ENCODE measurements around the gene CNTN4. TPM values are rescaled to one million over a fixed set of nuclear protein-coding genes. Genes with fewer than 3 reads are reported as not detected.

The CNTN4 gene
- polyA plus RNA-seq, 1 experiment, result not detected

GRCh38 chr3:2790266-2790815 lies 691.7 kb downstream of the CNTN4 start:
- POLR2A ChIA-PET, result no interaction called here

GRCh38 chr3:2792432-2792831 lies 693.8 kb downstream of the CNTN4 start:
- POLR2A ChIA-PET, result no interaction called here
- CTCF ChIA-PET, result no interaction called here
- H3K4me3 ChIP-seq (ENCODE audit: low read depth, low read length), result no peak overlapping the region
- H3K27me3 ChIP-seq (ENCODE audit: control insufficient read depth, insufficient read depth, low read length), result no peaks in the 10 kb centered on the region
- no peak for DNase-seq (ENCODE audit: low read depth)
- no peak for TF ChIP-seq CTCF (IDR thresholded peaks at IDR 0.05; ENCODE audit: insufficient read depth, low read depth, low read length)
- H3K36me3 ChIP-seq (ENCODE audit: control insufficient read depth, insufficient read depth, low read length), result no peaks in the 10 kb centered on the region

More at GRCh38 chr3:2790266-2790815, 691.7 kb downstream of the CNTN4 start:
- DNase-seq (ENCODE audit: low read depth), result no peak
- no peaks in the 10 kb centered on the region for H3K36me3 ChIP-seq (ENCODE audit: control insufficient read depth, insufficient read depth, low read length)
- H3K4me3 ChIP-seq (ENCODE audit: low read depth, low read length), result no peak overlapping the region
- no peak for TF ChIP-seq CTCF (IDR thresholded peaks at IDR 0.05; ENCODE audit: insufficient read depth, low read depth, low read length)
- no peaks in the 10 kb centered on the region for H3K27me3 ChIP-seq (ENCODE audit: control insufficient read depth, insufficient read depth, low read length)
- CTCF ChIA-PET, result no interaction called here

- CTCF ChIA-PET, result no interaction called here
- DNase-seq (ENCODE audit: low read depth), result no peak
Observed at GRCh38 chr3:2793987-2794386, 695.3 kb downstream of the CNTN4 start.

GRCh38 chr3:2802429-2802828 lies 703.8 kb downstream of the CNTN4 start:
- ChIA-PET CTCF (no interaction called here), POLR2A (no interaction called here)
- DNase-seq (ENCODE audit: low read depth), result no peak
- no peaks in the 10 kb centered on the region for H3K36me3 ChIP-seq (ENCODE audit: control insufficient read depth, insufficient read depth, low read length)
- no peaks in the 10 kb centered on the region for H3K27me3 ChIP-seq (ENCODE audit: control insufficient read depth, insufficient read depth, low read length)
- TF ChIP-seq CTCF (IDR thresholded peaks at IDR 0.05; ENCODE audit: insufficient read depth, low read depth, low read length), result no peak
- H3K4me3 ChIP-seq (ENCODE audit: low read depth, low read length), result no peak overlapping the region

More at GRCh38 chr3:2793987-2794386, 695.3 kb downstream of the CNTN4 start:
- H3K4me3 ChIP-seq (ENCODE audit: low read depth, low read length), result no peak overlapping the region
- POLR2A ChIA-PET, result no interaction called here
- H3K36me3 ChIP-seq (ENCODE audit: control insufficient read depth, insufficient read depth, low read length), result no peaks in the 10 kb centered on the region
- no peaks in the 10 kb centered on the region for H3K27me3 ChIP-seq (ENCODE audit: control insufficient read depth, insufficient read depth, low read length)
- TF ChIP-seq CTCF (IDR thresholded peaks at IDR 0.05; ENCODE audit: insufficient read depth, low read depth, low read length), result no peak

GRCh38 chr3:2807514-2807913 lies 708.8 kb downstream of the CNTN4 start:
- H3K27me3 ChIP-seq (ENCODE audit: control insufficient read depth, insufficient read depth, low read length), result no peaks in the 10 kb centered on the region
- DNase-seq (ENCODE audit: low read depth), result no peak
- ChIA-PET CTCF (no interaction called here), POLR2A (no interaction called here)
- H3K36me3 ChIP-seq (ENCODE audit: control insufficient read depth, insufficient read depth, low read length), result no peaks in the 10 kb centered on the region
- H3K4me3 ChIP-seq (ENCODE audit: low read depth, low read length), result no peak overlapping the region
- no peak for TF ChIP-seq CTCF (IDR thresholded peaks at IDR 0.05; ENCODE audit: insufficient read depth, low read depth, low read length)

Data from BJ (cell line).